GM12878 (cell line): Measurements from ENCODE around the gene ADCY5. TPM values are rescaled to one million over a fixed set of nuclear protein-coding genes. Genes with fewer than 3 reads are reported as not detected.
A peak's percentile ranks its signal among the peaks of the same experiment; 100 is the strongest.

Experiments
- ATAC-seq: fragments of 200-7000 bp; cut with Tn5 transposase; 3 replicates; pipeline ENCODE4 v1.9.1; 2020; ENCODE audit warnings: mild to moderate bottlenecking, moderate library complexity
- BruUV-seq: library from RNA; stranded (reverse); fragments of 400-500 nt; replicated peaks from 2 replicates; lab custom pipeline; 2021; lab: Mats Ljungman, UMichigan
- CTCF ChIA-PET: fragments of 300-600 bp; sonication (Branson Sonifier 250); formaldehyde crosslinking; extraction: SDS; loops from one replicate; lab custom pipeline; 2021; ENCODE audit warnings: inconsistent platforms; lab: Yijun Ruan, JAX
- POLR2A ChIA-PET: fragments of 350-600 bp; formaldehyde crosslinking; extraction: SDS; loops from one replicate; lab custom pipeline; 2021; ENCODE audit warnings: inconsistent platforms; lab: Charles Lee
- RAD21 ChIA-PET: fragments of 300-600 bp; sonication (Branson Sonifier 250); formaldehyde crosslinking; loops from one replicate; lab custom pipeline; 2023; ENCODE audit warnings: antibody characterized with exemption; ENCODE audit not compliant: unreplicated experiment; lab: Charles Lee
- SMC1A ChIA-PET: fragments of 300-600 bp; sonication (Branson Sonifier 250); formaldehyde crosslinking; loops from one replicate; lab custom pipeline; 2023; ENCODE audit not compliant: unreplicated experiment, uncharacterized antibody; lab: Charles Lee
- DNase-seq: peaks from one replicate; pipeline ENCODE4 v3.0.0-alpha.2; 2011; ENCODE audit warnings: low read depth, low spot score
- FAIRE-seq: peaks from 3 replicates; lab custom pipeline; 2011; peaks lifted over from hg19 to GRCh38; lab: Jason Lieb, UNC
- H2AFZ ChIP-seq: 2 replicates; pipeline ENCODE4 v1.6.0; 2011; ENCODE audit warnings: low read depth, low read length, control low read depth; ENCODE audit not compliant: control insufficient read depth
- H3K27ac ChIP-seq: 2 replicates; pipeline ENCODE4 v1.5.1; 2011; ENCODE audit warnings: control low read depth; ENCODE audit not compliant: control insufficient read depth, insufficient read depth
- H3K27me3 ChIP-seq, 2 experiments: replicated peaks in 1 of 2; 2 replicates each; pipeline versions ENCODE4 v1.6.0 to v1.6.1; 2011; ENCODE audit warnings: low read length in 1 of 2; ENCODE audit not compliant: control insufficient read depth in 2 of 2, insufficient read depth in 2 of 2
- H3K36me3 ChIP-seq, 2 experiments: 2 replicates each; pipeline ENCODE4 v1.5.1; 2011; ENCODE audit warnings: low read length in 1 of 2; ENCODE audit not compliant: control insufficient read depth in 2 of 2, insufficient read depth in 2 of 2
- H3K4me1 ChIP-seq: 2 replicates; pipeline ENCODE4 v1.6.1; 2011; ENCODE audit warnings: mild to moderate bottlenecking, low read length, moderate library complexity, mixed read lengths; ENCODE audit not compliant: control insufficient read depth, insufficient read depth
- H3K4me2 ChIP-seq: 2 replicates; pipeline ENCODE4 v1.6.0; 2011; ENCODE audit warnings: control low read depth; ENCODE audit not compliant: control insufficient read depth, insufficient read depth
- H3K4me3 ChIP-seq: fragments of 200-600 bp; sonication (generic); 2 replicates; pipeline ENCODE4 v1.5.1; 2016
- H3K79me2 ChIP-seq: 2 replicates; pipeline ENCODE4 v1.6.0; 2011; ENCODE audit warnings: low read length; ENCODE audit not compliant: control insufficient read depth, insufficient read depth
- H3K9ac ChIP-seq: 2 replicates; pipeline ENCODE4 v1.8.0; 2011; ENCODE audit warnings: low read length, control low read depth, mixed read lengths; ENCODE audit not compliant: control insufficient read depth, insufficient read depth
- H3K9me3 ChIP-seq: replicated peaks from 3 replicates; pipeline ENCODE4 v1.5.1; 2011; ENCODE audit warnings: mild to moderate bottlenecking, low read length; ENCODE audit not compliant: control insufficient read depth, insufficient read depth
- H4K20me1 ChIP-seq: 2 replicates; pipeline ENCODE4 v1.6.0; 2011; ENCODE audit not compliant: control insufficient read depth, insufficient read depth
- BCL11A ChIP-seq: IDR thresholded peaks from 2 replicates; pipeline ENCODE4 v1.6.1; 2011; ENCODE audit warnings: low read depth, low read length
- CHD4 ChIP-seq: fragments of 200-600 bp; sonication (generic); IDR thresholded peaks from 2 replicates; pipeline ENCODE4 v1.6.1; 2016; ENCODE audit warnings: mild to moderate bottlenecking
- CTCF ChIP-seq, 3 experiments: IDR thresholded peaks in 2 of 3; conservative IDR thresholded peaks in 1 of 3; 2 replicates each; pipeline ENCODE4 v1.5.1; 2011; ENCODE audit warnings: low read depth in 3 of 3, low read length in 3 of 3, mild to moderate bottlenecking in 3 of 3, control low read depth in 2 of 3, moderate library complexity in 2 of 3, inconsistent platforms in 1 of 3, mixed read lengths in 1 of 3; ENCODE audit not compliant: control insufficient read depth in 2 of 3, insufficient read depth in 1 of 3; ENCODE audit errors: extremely low read depth in 1 of 3
- GATAD2B ChIP-seq: fragments of 450-650 bp; conservative IDR thresholded peaks from 2 replicates; pipeline ENCODE4 v1.6.1; 2017; ENCODE audit warnings: low read depth, mild to moderate bottlenecking, moderate library complexity
- HSF1 ChIP-seq: fragments of 150-350 bp; IDR thresholded peaks from 2 replicates; pipeline ENCODE4 v1.6.1; 2014; ENCODE audit warnings: mild to moderate bottlenecking, low read depth, low read length
- IKZF1 ChIP-seq: fragments of 450-650 bp; conservative IDR thresholded peaks from 2 replicates; pipeline ENCODE4 v1.6.1; 2017; ENCODE audit warnings: antibody characterized with exemption, mild to moderate bottlenecking
- NBN ChIP-seq: fragments of 450-650 bp; IDR thresholded peaks from 2 replicates; pipeline ENCODE4 v1.6.1; 2016
- PBX3 ChIP-seq: IDR thresholded peaks from 2 replicates; pipeline ENCODE4 v1.6.1; 2011; ENCODE audit warnings: mild to moderate bottlenecking, low read depth, low read length, moderate library complexity; ENCODE audit not compliant: insufficient replicate concordance
- RAD21 ChIP-seq: IDR thresholded peaks from 2 replicates; pipeline ENCODE4 v1.6.1; 2011; ENCODE audit warnings: mild to moderate bottlenecking, low read depth, low read length, moderate library complexity; ENCODE audit not compliant: insufficient read depth
- SIN3A ChIP-seq: IDR thresholded peaks from 2 replicates; pipeline ENCODE4 v1.6.1; 2012; ENCODE audit warnings: low read depth, low read length, improper control_type of control experiment
- SMC3 ChIP-seq: IDR thresholded peaks from 2 replicates; pipeline ENCODE4 v1.6.1; 2011; ENCODE audit warnings: low read length, improper control_type of control experiment, borderline replicate concordance
- TAF1 ChIP-seq: IDR thresholded peaks from 2 replicates; pipeline ENCODE4 v1.6.1; 2011; ENCODE audit warnings: mild to moderate bottlenecking, low read depth, low read length, borderline replicate concordance
- WGBS: methylation state at CpG from one replicate; pipeline ENCODE4 v1.1.6; 2016; ENCODE audit warnings: low lambda C conversion rate; ENCODE audit not compliant: insufficient replicate concordance, insufficient coverage; ENCODE audit errors: missing lambda C conversion rate; 5-methylcytosine and 5-hydroxymethylcytosine counted together
- in situ Hi-C: fragments of 300-500 bp; cut with MboI; formaldehyde crosslinking; loops from 9 replicates; pipeline ENCODE4 v1.14.3; 2018; ENCODE audit warnings: mixed read lengths
- intact Hi-C: fragments of 100-400 bp; cut with micrococcal nuclease; formaldehyde crosslinking; loops from one replicate; pipeline ENCODE4 v1.14.2; 2022; ENCODE audit not compliant: unreplicated experiment
- polyA plus RNA-seq, 11 experiments: library from polyadenylated mRNA; depleted of rRNA in 4 of 11; unstranded in 6 of 11; stranded (reverse) in 5 of 11; fragments of >200 nt; fragmentation: Nextera tagmentation in 4 of 11; fragmentation: Illumina TruSeq in 1 of 11; extraction: Ambion mirVana in 4 of 11; extraction: Trizol in 1 of 11; gene quantifications; 1 replicate in 1 of 11; 2 replicates in 10 of 11; pipeline versions ENCODE4 v1.2.1 to v1.2.3, GENCODE V29; 2011 to 2016; ENCODE audit warnings: inconsistent platforms in 2 of 11, missing spikeins in 2 of 11, low read depth in 1 of 11
- total RNA-seq, 4 experiments: library from RNA; depleted of rRNA in 3 of 4; stranded (reverse); fragments of >200 nt in 3 of 4; fragmentation: Illumina TruSeq in 1 of 4; extraction: Trizol in 1 of 4; gene quantifications; 2 replicates each; pipeline versions ENCODE4 v1.2.1 to v1.2.3, GENCODE V29; 2013 to 2021

Gene ADCY5
- total and polyA plus RNA-seq, 10 of the 15 experiments (the other 5 are each of a cell fraction or from before 2014, with no cell fraction given): under 0.01 to 0.24 (median 0.02) TPM; not detected in 4

GRCh38 chr3:123489400-123490004, 40.6 kb upstream of the ADCY5 start:
- DNase-seq (no peak), FAIRE-seq (peak; percentile 57), ATAC-seq (peak; percentile 82)
- Histone ChIP-seq H3K9ac (no peak overlapping the region), H3K4me2 (no peak overlapping the region), H3K79me2 (no peaks in the 10 kb centered on the region), H2AFZ (no peak overlapping the region), H3K27ac (no peak overlapping the region), H3K4me3 (no peak overlapping the region), H3K27me3 (no peaks in the 10 kb centered on the region), H4K20me1 (no peaks in the 10 kb centered on the region), H3K9me3 (no peaks in the 10 kb centered on the region), H3K36me3 (peaks cover 2 to 4% of the 10 kb centered on the region in 2 experiments; a peak in 3 of 4 replicates)
- ChIA-PET CTCF (interaction anchor here (0.6 to 3.3 kb wide), 18 partner anchors 9 to 192 kb away, joined by 3 to 51 read pairs (median 3); no protein-coding TSS in a partner anchor), RAD21 (interaction anchor here (0.8 to 2.3 kb wide), 6 partner anchors 31 to 159 kb away, joined by 3 to 21 read pairs (median 4); no protein-coding TSS in a partner anchor), SMC1A (interaction anchor here (1.0 to 1.5 kb wide), 5 partner anchors 14 to 163 kb away, joined by 3 to 5 read pairs (median 3); no protein-coding TSS in a partner anchor), POLR2A (no interaction called here)
- BruUV-seq: no TSS peak
- intact Hi-C loops (loop anchor here (1.0 kb wide), 1 partner anchor 160 kb away; no protein-coding TSS in a partner anchor), in situ Hi-C loops (loop anchor here (5.0 kb wide), 1 partner anchor 162 kb away; no protein-coding TSS in a partner anchor)
- TF ChIP-seq BCL11A: no peak
- no peak for TF ChIP-seq CHD4
- TF ChIP-seq NBN: no peak
- no peak for TF ChIP-seq TAF1
- TF ChIP-seq SMC3: peak; percentile 74; the same call in 1 of the 2 replicates
- TF ChIP-seq GATAD2B: no peak
- no peak for TF ChIP-seq HSF1
- no peak for TF ChIP-seq IKZF1
- no peak for TF ChIP-seq SIN3A
- no peak for TF ChIP-seq PBX3
- peak; percentile 84 to 90 (median 88) for TF ChIP-seq CTCF (IDR thresholded peaks at IDR 0.05 in 2 of 3, conservative IDR thresholded peaks at IDR 0.05 in 1 of 3; ENCODE audit: control insufficient read depth in 2 of 3, extremely low read depth in 1 of 3, insufficient read depth in 1 of 3, low read depth in 3 of 3, low read length in 3 of 3)
- TF ChIP-seq RAD21: peak; percentile 86
- TF ChIP-seq, all 136 proteins: peak for 3
- WGBS: 7% methylated on average over 8 of the region's 8 CpGs
- no peaks in the 10 kb centered on the region for H3K4me1 ChIP-seq
